ENCODE results near the gene E2F6. TPM values are rescaled to one million over a fixed set of nuclear protein-coding genes. Genes with fewer than 3 reads are reported as not detected.

The E2F6 gene
- total and polyA plus RNA-seq, 10 of the 15 experiments (the other 5 are each of a cell fraction or from before 2014, with no cell fraction given): 4.2 to 15.5 (median 11.3) TPM

DNA sequence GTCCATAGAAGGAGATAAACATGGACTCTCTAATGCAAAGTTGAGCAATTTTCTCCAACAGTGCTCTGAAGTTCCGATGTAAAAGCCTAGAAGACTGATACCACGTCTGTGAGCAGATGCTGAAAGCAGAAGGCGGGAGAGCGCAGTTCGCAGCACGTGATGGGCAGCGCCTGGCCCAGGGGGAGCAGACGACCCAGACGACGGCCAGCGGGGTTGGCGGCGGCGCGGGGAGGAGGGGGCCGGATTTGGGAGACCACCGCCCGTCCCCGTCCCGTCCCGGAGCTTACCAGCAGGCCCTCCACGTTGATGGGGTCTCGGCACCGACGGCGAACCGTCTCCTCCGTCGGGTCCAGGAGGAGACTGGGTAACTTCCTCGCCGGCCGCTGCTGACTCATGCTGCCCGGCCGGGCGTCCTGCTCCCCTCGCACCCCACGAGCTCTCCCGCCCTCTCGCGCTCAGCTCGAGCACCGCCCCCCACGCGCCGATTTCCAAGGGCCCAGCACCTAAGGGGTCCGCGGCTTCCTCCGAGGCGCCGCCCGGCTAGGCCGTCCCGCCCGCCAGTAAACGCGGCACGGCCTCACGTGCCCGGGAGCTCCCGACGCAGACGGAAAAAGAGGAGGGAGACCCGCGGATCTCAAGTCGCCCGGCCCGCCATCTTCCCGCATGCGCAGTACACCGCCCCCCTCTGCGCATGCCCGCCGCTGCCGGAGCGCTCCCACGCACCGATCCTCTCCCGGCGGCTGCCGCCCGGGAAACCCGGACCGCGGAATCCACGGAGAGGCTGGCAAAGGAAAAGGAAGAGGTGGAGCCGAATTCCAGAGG lies at the start of gene E2F6 (continued):
- no peak for TF ChIP-seq PAX8 (IDR thresholded peaks at IDR 0.05)
- TF ChIP-seq MXI1 (IDR thresholded peaks at IDR 0.05; ENCODE audit: low read depth, low read length): 0 out of 2 replicates have a peak, but pooled peaks have one; percentile 10
- no peak for TF ChIP-seq NFYB (IDR thresholded peaks at IDR 0.05; ENCODE audit: insufficient read depth, low read depth, low read length)
- no peak for TF ChIP-seq STAT1 (conservative IDR thresholded peaks at IDR 0.05)
- TF ChIP-seq, protein P1, sequence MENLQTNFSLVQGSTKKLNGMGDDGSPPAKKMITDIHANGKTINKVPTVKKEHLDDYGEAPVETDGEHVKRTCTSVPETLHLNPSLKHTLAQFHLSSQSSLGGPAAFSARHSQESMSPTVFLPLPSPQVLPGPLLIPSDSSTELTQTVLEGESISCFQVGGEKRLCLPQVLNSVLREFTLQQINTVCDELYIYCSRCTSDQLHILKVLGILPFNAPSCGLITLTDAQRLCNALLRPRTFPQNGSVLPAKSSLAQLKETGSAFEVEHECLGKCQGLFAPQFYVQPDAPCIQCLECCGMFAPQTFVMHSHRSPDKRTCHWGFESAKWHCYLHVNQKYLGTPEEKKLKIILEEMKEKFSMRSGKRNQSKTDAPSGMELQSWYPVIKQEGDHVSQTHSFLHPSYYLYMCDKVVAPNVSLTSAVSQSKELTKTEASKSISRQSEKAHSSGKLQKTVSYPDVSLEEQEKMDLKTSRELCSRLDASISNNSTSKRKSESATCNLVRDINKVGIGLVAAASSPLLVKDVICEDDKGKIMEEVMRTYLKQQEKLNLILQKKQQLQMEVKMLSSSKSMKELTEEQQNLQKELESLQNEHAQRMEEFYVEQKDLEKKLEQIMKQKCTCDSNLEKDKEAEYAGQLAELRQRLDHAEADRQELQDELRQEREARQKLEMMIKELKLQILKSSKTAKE (IDR thresholded peaks at IDR 0.05; ENCODE audit: low read depth, poor library complexity, severe bottlenecking): no peak
- TF ChIP-seq TCF3 (IDR thresholded peaks at IDR 0.05; ENCODE audit: borderline replicate concordance, insufficient read depth, low read depth, low read length): no peak
- TF ChIP-seq, protein P2, sequence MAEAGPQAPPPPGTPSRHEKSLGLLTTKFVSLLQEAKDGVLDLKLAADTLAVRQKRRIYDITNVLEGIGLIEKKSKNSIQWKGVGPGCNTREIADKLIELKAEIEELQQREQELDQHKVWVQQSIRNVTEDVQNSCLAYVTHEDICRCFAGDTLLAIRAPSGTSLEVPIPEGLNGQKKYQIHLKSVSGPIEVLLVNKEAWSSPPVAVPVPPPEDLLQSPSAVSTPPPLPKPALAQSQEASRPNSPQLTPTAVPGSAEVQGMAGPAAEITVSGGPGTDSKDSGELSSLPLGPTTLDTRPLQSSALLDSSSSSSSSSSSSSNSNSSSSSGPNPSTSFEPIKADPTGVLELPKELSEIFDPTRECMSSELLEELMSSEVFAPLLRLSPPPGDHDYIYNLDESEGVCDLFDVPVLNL (IDR thresholded peaks at IDR 0.05; ENCODE audit: low read depth, low read length): no peak
- no peak for TF ChIP-seq SREBF1 (IDR thresholded peaks at IDR 0.05; ENCODE audit: low read length)
- TF ChIP-seq LARP7 (IDR thresholded peaks at IDR 0.05): no peak; the same call in none of the 2 replicates
- no peak for TF ChIP-seq PAX5 (IDR thresholded peaks at IDR 0.05; ENCODE audit: borderline replicate concordance, low read depth, low read length)
- TF ChIP-seq, protein P3, sequence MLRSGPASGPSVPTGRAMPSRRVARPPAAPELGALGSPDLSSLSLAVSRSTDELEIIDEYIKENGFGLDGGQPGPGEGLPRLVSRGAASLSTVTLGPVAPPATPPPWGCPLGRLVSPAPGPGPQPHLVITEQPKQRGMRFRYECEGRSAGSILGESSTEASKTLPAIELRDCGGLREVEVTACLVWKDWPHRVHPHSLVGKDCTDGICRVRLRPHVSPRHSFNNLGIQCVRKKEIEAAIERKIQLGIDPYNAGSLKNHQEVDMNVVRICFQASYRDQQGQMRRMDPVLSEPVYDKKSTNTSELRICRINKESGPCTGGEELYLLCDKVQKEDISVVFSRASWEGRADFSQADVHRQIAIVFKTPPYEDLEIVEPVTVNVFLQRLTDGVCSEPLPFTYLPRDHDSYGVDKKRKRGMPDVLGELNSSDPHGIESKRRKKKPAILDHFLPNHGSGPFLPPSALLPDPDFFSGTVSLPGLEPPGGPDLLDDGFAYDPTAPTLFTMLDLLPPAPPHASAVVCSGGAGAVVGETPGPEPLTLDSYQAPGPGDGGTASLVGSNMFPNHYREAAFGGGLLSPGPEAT (IDR thresholded peaks at IDR 0.05; ENCODE audit: low read depth): peak; percentile 96
- no peak for TF ChIP-seq SREBF2 (IDR thresholded peaks at IDR 0.05; ENCODE audit: low read length)
- TF ChIP-seq, protein P4, sequence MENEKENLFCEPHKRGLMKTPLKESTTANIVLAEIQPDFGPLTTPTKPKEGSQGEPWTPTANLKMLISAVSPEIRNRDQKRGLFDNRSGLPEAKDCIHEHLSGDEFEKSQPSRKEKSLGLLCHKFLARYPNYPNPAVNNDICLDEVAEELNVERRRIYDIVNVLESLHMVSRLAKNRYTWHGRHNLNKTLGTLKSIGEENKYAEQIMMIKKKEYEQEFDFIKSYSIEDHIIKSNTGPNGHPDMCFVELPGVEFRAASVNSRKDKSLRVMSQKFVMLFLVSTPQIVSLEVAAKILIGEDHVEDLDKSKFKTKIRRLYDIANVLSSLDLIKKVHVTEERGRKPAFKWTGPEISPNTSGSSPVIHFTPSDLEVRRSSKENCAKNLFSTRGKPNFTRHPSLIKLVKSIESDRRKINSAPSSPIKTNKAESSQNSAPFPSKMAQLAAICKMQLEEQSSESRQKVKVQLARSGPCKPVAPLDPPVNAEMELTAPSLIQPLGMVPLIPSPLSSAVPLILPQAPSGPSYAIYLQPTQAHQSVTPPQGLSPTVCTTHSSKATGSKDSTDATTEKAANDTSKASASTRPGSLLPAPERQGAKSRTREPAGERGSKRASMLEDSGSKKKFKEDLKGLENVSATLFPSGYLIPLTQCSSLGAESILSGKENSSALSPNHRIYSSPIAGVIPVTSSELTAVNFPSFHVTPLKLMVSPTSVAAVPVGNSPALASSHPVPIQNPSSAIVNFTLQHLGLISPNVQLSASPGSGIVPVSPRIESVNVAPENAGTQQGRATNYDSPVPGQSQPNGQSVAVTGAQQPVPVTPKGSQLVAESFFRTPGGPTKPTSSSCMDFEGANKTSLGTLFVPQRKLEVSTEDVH (IDR thresholded peaks at IDR 0.05; ENCODE audit: low read depth, partially characterized antibody): no peak
- no peak for TF ChIP-seq SMAD5 (IDR thresholded peaks at IDR 0.05; ENCODE audit: low read depth)
- no peak for TF ChIP-seq FOXM1 (IDR thresholded peaks at IDR 0.05; ENCODE audit: low read depth, low read length)
- TF ChIP-seq SIN3A (IDR thresholded peaks at IDR 0.05; ENCODE audit: low read depth, low read length): no peak
- no peak for TF ChIP-seq NR2C1 (IDR thresholded peaks at IDR 0.05)
- no peak for TF ChIP-seq HDAC6 (IDR thresholded peaks at IDR 0.05; ENCODE audit: unreplicated experiment)
